BE2C (cell line): ENCODE data around the gene ELK3.

Source experiments
- DNase-seq: peaks from one replicate; pipeline ENCODE4 v3.0.0-alpha.2; 2020
- H3K27me3 ChIP-seq: fragments of 250-450 bp; sonication (Bioruptor Pico); 2 replicates; pipeline ENCODE4 v1.5.1; 2020; ENCODE audit warnings: mild to moderate bottlenecking
- H3K36me3 ChIP-seq: fragments of 250-450 bp; sonication (Bioruptor Pico); 2 replicates; pipeline ENCODE4 v1.5.1; 2020; ENCODE audit warnings: mild to moderate bottlenecking
- H3K4me1 ChIP-seq: fragments of 250-450 bp; sonication (Bioruptor Pico); 2 replicates; pipeline ENCODE4 v1.5.1; 2020
- H3K4me3 ChIP-seq: 2 replicates; pipeline ENCODE4 v1.5.1; 2011; ENCODE audit warnings: low read depth, low read length
- H3K9me3 ChIP-seq: fragments of 250-450 bp; sonication (Bioruptor Pico); 2 replicates; pipeline ENCODE4 v1.5.1; 2020
- TF ChIP-seq, protein P1 (sequence below): IDR thresholded peaks from 2 replicates; pipeline ENCODE4 v1.5.1; 2012; ENCODE audit warnings: mild to moderate bottlenecking, low read depth, low read length

ELK3 gene

DNA sequence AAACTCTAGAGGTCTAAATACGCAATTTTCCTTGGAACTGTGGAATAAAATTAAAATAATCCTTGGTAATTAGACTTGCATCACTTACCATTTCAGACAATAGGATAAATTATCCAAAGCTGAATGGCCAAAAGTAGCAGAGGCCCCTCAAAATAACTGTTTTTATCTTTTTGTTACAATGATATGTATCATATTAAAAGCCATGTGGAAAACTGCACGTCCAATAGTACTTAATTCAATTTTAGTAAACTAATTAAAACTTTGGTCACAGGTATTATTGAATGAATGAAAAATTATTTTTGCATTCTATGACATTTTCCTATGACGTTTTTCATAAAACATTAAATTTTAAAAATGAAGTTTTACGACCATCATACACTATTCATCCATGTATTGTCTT, 107.6 kb downstream of the ELK3 start:
- DNase-seq: no peak
- Histone ChIP-seq H3K36me3 (no peaks in the 10 kb centered on the region; the same call in 1 of the 2 replicates), H3K4me3 (no peak overlapping the region), H3K4me1 (peaks cover 8% of the 10 kb centered on the region; the same call in 1 of the 2 replicates), H3K9me3 (no peaks in the 10 kb centered on the region), H3K27me3 (no peaks in the 10 kb centered on the region)
- TF ChIP-seq, protein P1, sequence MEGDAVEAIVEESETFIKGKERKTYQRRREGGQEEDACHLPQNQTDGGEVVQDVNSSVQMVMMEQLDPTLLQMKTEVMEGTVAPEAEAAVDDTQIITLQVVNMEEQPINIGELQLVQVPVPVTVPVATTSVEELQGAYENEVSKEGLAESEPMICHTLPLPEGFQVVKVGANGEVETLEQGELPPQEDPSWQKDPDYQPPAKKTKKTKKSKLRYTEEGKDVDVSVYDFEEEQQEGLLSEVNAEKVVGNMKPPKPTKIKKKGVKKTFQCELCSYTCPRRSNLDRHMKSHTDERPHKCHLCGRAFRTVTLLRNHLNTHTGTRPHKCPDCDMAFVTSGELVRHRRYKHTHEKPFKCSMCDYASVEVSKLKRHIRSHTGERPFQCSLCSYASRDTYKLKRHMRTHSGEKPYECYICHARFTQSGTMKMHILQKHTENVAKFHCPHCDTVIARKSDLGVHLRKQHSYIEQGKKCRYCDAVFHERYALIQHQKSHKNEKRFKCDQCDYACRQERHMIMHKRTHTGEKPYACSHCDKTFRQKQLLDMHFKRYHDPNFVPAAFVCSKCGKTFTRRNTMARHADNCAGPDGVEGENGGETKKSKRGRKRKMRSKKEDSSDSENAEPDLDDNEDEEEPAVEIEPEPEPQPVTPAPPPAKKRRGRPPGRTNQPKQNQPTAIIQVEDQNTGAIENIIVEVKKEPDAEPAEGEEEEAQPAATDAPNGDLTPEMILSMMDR: no peak

DNA sequence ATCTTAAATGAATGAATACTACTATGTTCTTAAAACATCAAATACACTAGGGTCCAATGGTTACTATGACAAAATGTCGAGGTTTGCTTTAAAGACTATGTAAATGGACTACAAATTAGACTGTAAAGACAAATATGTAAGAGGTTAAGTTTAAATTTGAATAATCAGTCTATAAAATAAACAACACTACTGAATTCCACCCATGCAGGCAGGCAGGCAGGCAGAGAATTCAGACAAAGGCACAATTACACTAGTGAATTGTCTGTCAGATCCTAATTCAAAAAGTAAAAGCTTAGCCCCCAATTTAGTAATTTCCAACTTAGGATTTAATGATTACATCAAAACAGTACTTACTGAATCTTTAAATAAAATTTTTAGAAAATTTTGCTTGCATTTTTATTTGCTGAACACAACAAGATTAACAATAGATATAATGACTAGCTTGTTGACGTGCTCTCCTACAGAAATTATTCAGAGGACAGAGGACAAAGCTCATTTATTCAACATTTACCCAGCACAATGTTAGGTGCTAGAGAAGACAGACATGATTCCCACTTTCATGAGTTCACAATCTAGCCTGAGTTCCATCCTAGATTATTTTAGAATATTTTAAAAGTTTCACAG, 108.6 kb downstream of the ELK3 start:
- H3K4me1 ChIP-seq: peaks cover 8% of the 10 kb centered on the region; the same call in 1 of the 2 replicates
- no peak overlapping the region for H3K4me3 ChIP-seq
- TF ChIP-seq, protein P1: no peak
- no peaks in the 10 kb centered on the region for H3K27me3 ChIP-seq
- H3K9me3 ChIP-seq: no peaks in the 10 kb centered on the region
- no peaks in the 10 kb centered on the region; the same call in 1 of the 2 replicates for H3K36me3 ChIP-seq
- DNase-seq: no peak

DNA sequence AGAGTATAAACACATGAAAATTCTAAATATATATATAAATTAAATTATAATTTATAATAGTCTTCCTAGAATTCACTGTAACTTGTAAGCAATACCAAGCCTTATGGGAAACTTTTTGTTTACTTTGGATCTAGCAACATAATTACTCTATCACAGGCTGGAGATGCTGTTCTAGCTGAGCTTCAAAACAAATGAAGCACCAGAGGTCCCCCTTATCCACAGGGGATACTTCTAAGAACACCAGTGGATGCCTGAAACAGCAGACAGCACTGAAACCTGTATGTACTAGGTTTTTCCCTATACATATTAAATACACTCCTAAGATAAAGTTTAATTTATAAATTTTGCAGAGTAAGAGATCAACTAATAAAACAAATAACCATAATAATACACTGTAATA, 109.5 kb downstream of the ELK3 start:
- TF ChIP-seq, protein P1: no peak
- H3K4me3 ChIP-seq: no peak overlapping the region
- H3K36me3 ChIP-seq: no peaks in the 10 kb centered on the region; the same call in 1 of the 2 replicates
- no peaks in the 10 kb centered on the region for H3K27me3 ChIP-seq
- peaks cover 8% of the 10 kb centered on the region; the same call in 1 of the 2 replicates for H3K4me1 ChIP-seq
- no peaks in the 10 kb centered on the region for H3K9me3 ChIP-seq
- DNase-seq: no peak

DNA sequence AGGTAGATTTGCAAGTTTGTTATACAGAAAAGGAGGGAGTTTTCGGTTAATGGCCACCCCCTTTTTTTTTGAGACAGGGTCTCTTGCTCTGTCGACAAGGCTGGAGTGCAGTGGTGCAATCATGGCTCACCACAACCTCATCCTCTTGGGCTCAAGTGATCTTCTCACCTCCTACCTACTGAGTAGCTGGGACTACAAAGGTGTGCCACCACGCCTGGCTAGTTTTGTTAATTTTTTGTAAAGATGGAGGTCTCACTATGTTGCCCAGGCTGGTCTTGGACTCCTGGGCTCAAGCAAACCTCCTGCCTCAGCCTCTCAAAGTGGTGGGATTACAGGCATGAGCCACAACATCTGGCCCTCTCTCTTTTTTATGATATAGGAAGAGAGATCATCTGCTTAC, 111.5 kb downstream of the ELK3 start:
- H3K4me1 ChIP-seq: peaks cover 8% of the 10 kb centered on the region; the same call in 1 of the 2 replicates
- H3K4me3 ChIP-seq: no peak overlapping the region
- DNase-seq: no peak
- TF ChIP-seq, protein P1: no peak
- H3K27me3 ChIP-seq: no peaks in the 10 kb centered on the region
- H3K36me3 ChIP-seq: no peaks in the 10 kb centered on the region; the same call in 1 of the 2 replicates
- H3K9me3 ChIP-seq: no peaks in the 10 kb centered on the region

DNA sequence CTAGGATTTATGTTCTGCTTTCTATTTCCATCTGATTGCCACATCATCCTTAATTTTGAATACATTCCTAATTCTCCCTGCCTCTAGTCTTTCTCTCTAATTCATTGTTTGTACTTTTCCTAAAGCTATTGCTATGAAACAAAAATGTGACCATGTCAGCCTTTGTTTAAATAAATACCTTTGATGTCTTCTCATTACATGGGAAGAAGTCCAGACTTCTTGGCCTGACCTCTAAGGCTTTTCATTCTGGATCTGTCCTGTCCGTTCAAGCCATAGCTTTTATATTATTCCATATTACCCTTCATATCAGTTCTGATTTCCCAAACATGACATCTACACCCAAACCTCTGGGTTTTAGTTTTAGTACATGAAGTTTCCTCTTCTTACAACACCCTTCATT, 114.7 kb downstream of the ELK3 start:
- H3K27me3 ChIP-seq: no peaks in the 10 kb centered on the region
- no peak overlapping the region for H3K4me3 ChIP-seq
- no peak for DNase-seq
- TF ChIP-seq, protein P1: no peak
- H3K4me1 ChIP-seq: no peaks in the 10 kb centered on the region
- no peaks in the 10 kb centered on the region; the same call in 1 of the 2 replicates for H3K36me3 ChIP-seq
- H3K9me3 ChIP-seq: no peaks in the 10 kb centered on the region

DNA sequence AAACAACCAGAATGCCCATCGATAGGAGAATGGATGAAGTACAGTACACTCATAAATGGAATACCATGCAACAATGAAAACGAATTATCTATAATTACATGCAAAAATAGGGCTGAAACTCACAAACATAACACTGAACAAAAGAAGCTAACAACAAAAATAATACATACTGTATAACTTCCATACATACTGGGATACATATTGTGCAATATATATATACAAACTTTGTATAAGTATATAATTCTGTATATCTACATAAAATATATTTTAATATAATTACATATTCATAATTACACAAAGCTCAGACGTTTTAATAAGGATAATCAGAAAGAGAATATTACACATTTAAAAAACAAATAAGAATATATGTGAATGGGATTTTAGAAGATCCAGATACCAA, 115.9 kb downstream of the ELK3 start:
- no peaks in the 10 kb centered on the region for H3K4me1 ChIP-seq
- no peaks in the 10 kb centered on the region for H3K27me3 ChIP-seq
- TF ChIP-seq, protein P1: no peak
- H3K9me3 ChIP-seq: no peaks in the 10 kb centered on the region
- no peaks in the 10 kb centered on the region; the same call in 1 of the 2 replicates for H3K36me3 ChIP-seq
- no peak overlapping the region for H3K4me3 ChIP-seq
- no peak for DNase-seq
